ENCODE data around the gene COQ8A. TPM values are rescaled to one million over a fixed set of nuclear protein-coding genes. Genes with fewer than 3 reads are reported as not detected.

COQ8A gene
- total RNA-seq, 2 donors from 2014 or later = 61.8 to 66.1 TPM

GRCh38 chr1:227002531-227003049 is 62.5 kb downstream of the COQ8A start:
- H3K4me1 ChIP-seq (replicated peaks) = no peaks in the 10 kb centered on the region
- H3K36me3 ChIP-seq = no peaks in the 10 kb centered on the region
- WGBS = 59% methylated on average over 3 of the region's 3 CpGs
- H3K4me3 ChIP-seq = no peak overlapping the region
- H3K27me3 ChIP-seq (replicated peaks; ENCODE audit: insufficient read depth) = no peaks in the 10 kb centered on the region
- TF ChIP-seq POLR2AphosphoS5 (IDR thresholded peaks at IDR 0.05) = no peak
- no peak for TF ChIP-seq CTCF (IDR thresholded peaks at IDR 0.05)
- TF ChIP-seq POLR2A (IDR thresholded peaks at IDR 0.05) = no peak
- no peaks in the 10 kb centered on the region for H3K9me3 ChIP-seq
- intact Hi-C loops (cut with DNase I) = no loop called here
- no peak overlapping the region for H3K27ac ChIP-seq
- DNase-seq (ENCODE audit: low spot score) = no peak

GRCh38 chr1:227003165-227003564 is 63.1 kb downstream of the COQ8A start:
- no peak for DNase-seq (ENCODE audit: low spot score)
- no peaks in the 10 kb centered on the region for H3K9me3 ChIP-seq
- intact Hi-C loops (cut with DNase I) = no loop called here
- TF ChIP-seq CTCF (IDR thresholded peaks at IDR 0.05) (no peak), POLR2AphosphoS5 (IDR thresholded peaks at IDR 0.05) (no peak), POLR2A (IDR thresholded peaks at IDR 0.05) (no peak)
- H3K36me3 ChIP-seq = no peaks in the 10 kb centered on the region
- H3K4me3 ChIP-seq = no peak overlapping the region
- WGBS = 96% methylated on average over 8 of the region's 8 CpGs
- H3K4me1 ChIP-seq (replicated peaks) = no peaks in the 10 kb centered on the region
- H3K27me3 ChIP-seq (replicated peaks; ENCODE audit: insufficient read depth) = no peaks in the 10 kb centered on the region
- H3K27ac ChIP-seq = no peak overlapping the region

- intact Hi-C loops (cut with DNase I) = no loop called here
- WGBS = 94% methylated on average over 8 of the region's 8 CpGs
- H3K27ac ChIP-seq = no peak overlapping the region
- H3K36me3 ChIP-seq = no peaks in the 10 kb centered on the region
- H3K27me3 ChIP-seq (replicated peaks; ENCODE audit: insufficient read depth) = no peaks in the 10 kb centered on the region
- H3K4me1 ChIP-seq (replicated peaks) = no peaks in the 10 kb centered on the region
- TF ChIP-seq POLR2AphosphoS5 (IDR thresholded peaks at IDR 0.05) (no peak), CTCF (IDR thresholded peaks at IDR 0.05) (no peak), POLR2A (IDR thresholded peaks at IDR 0.05) (no peak)
- DNase-seq (ENCODE audit: low spot score) = no peak
- no peak overlapping the region for H3K4me3 ChIP-seq
- H3K9me3 ChIP-seq = no peaks in the 10 kb centered on the region
Measured at GRCh38 chr1:227004796-227005195, 64.7 kb downstream of the COQ8A start.

GRCh38 chr1:227006226-227006796 is 66.2 kb downstream of the COQ8A start:
- no peaks in the 10 kb centered on the region for H3K36me3 ChIP-seq
- no peaks in the 10 kb centered on the region for H3K27me3 ChIP-seq (replicated peaks; ENCODE audit: insufficient read depth)
- no peaks in the 10 kb centered on the region for H3K4me1 ChIP-seq (replicated peaks)
- no peak overlapping the region for H3K4me3 ChIP-seq
- intact Hi-C loops (cut with DNase I) = no loop called here
- 96% methylated on average over 5 of the region's 5 CpGs for WGBS
- no peak for DNase-seq (ENCODE audit: low spot score)
- no peak overlapping the region for H3K27ac ChIP-seq
- H3K9me3 ChIP-seq = no peaks in the 10 kb centered on the region
- TF ChIP-seq POLR2A (IDR thresholded peaks at IDR 0.05) = no peak
- no peak for TF ChIP-seq POLR2AphosphoS5 (IDR thresholded peaks at IDR 0.05)
- no peak for TF ChIP-seq CTCF (IDR thresholded peaks at IDR 0.05)

- no peak for TF ChIP-seq POLR2A (IDR thresholded peaks at IDR 0.05)
- no peak for TF ChIP-seq POLR2AphosphoS5 (IDR thresholded peaks at IDR 0.05)
- TF ChIP-seq CTCF (IDR thresholded peaks at IDR 0.05) = no peak
- no peaks in the 10 kb centered on the region for H3K4me1 ChIP-seq (replicated peaks)
- no peaks in the 10 kb centered on the region for H3K9me3 ChIP-seq
- no peak for DNase-seq (ENCODE audit: low spot score)
- no peaks in the 10 kb centered on the region for H3K36me3 ChIP-seq
- intact Hi-C loops (cut with DNase I) = no loop called here
- H3K27me3 ChIP-seq (replicated peaks; ENCODE audit: insufficient read depth) = no peaks in the 10 kb centered on the region
- H3K4me3 ChIP-seq = no peak overlapping the region
- no peak overlapping the region for H3K27ac ChIP-seq
Measured at GRCh38 chr1:227009937-227010336, 69.8 kb downstream of the COQ8A start.

Measured in prostate gland (tissue), 2 donors.